GM03348 (cell line): ENCODE results near the gene HOXB8.

Experiments
- DNase-seq: peaks from one replicate; pipeline ENCODE4 v3.0.0; 2012; ENCODE audit warnings: low spot score

Gene HOXB8

DNA sequence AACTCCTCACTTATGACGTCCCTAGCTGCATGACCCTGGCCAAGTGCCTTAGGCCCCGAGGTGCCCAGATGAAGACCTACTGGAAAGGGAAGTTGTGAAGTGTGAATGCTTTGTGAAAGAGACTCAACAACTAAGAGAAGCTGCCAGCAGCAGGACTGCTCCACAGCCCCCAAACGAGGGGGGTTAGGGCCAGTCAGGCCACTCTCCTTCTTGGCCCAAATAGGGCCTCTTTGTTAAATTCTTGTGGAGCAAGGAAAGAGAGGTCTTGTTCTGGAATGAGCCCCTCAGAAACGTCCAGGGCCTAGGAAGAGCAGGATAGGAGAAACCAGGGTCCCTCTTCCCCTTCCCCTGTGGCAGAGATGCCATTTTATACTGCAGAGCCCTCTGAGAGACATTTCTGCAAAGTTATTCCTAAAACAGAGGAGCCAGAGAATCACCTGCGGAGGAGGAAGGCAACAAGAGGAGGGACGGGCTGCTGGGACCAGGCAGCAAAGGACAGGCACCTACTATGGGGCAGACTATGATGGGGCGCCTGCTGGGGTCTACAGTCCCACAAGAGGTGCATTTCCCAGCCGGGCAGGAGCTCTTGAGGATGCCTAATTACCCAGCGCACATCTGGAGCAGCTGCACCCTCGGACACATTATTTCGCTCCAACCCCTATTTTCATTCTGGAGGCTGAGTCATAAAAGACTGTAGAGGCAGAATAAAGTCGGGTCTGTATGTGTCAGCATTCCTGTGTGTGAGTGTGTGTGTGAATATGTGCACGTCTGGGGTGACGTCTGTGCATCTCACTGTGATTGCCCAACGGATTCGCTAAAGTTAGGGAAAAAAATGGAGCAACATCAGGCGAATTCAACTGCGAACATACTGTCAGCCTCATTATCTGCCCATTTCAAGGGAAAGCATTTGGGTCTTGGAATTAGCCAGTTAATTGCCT is 22.5 kb upstream of the HOXB8 start:
- peak; percentile 90 for DNase-seq

DNA sequence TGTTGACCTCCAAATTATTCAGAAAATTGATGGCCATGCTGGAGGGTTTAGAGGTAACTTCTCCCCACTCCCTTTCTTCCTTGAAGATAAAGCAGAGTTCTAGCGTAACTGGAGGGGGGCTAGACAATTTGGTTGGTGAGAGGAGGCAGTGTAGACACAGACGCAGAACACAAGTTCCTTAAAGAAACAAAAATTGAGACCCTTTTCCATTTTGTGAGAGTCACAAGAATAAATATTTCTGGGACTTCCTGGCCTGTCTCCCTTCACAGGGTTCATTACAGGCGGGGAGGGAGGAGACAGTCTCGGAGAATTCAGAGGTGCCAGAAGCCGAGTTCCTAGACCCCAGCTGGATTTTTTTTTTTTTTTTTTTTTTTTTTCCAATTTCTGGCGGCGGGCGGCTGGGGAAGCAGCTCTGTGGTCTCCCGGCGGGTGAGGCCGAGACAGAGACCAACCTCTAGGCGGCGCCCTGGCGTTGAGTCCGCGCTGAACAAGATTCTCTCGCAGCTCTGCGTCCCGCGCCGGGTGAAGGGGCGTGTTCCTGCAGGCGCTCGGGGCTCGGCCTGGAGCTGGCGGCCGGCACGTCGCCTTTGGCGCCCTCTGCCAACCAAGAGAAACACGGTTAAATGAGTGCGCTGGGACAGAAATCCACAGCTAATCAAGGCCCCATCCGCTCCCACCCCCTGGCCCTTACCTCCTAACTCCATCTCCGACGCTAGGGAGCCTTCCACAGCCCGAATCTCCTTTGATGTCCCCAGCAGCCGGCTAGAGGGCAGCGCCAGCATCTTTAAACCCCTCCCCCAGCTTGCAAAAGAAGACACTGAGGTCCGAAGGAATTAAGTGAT is 21.3 kb upstream of the HOXB8 start:
- DNase-seq = peak; percentile 90

DNA sequence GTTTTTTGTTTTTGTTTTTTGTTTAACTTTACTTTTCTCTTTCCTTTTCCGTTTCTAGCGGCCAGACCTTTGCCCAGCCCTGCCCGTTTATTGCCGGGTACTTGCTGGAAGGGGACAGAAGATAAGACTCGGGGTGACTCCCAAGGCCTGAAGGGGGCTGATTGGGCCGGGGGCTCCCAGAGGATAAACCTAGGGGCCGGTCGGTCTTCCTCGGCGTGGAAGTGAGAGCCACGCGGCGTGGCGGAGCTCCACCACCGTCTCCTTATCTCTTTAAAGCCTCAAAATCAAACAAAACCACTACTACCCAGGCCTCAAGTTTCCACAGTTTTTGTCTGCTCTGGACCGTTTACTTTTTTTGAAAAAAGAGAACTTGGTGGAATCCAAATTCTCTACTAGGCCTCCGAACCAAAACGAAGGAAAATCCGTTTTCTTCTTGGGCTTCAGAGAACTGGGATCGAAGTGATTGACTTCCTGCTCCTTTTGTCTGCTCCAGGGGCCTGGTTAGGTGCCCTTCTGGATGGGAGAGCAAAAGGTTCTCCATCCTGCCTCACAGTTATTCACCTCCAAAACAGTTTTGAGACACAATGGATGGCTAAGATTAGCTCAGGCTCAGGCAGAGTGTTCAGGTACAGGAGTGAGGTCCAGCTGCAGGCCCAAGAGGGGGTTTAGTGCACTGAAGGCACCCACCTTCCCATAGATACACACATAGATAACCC is 19.6 kb upstream of the HOXB8 start:
- DNase-seq = no peak

DNA sequence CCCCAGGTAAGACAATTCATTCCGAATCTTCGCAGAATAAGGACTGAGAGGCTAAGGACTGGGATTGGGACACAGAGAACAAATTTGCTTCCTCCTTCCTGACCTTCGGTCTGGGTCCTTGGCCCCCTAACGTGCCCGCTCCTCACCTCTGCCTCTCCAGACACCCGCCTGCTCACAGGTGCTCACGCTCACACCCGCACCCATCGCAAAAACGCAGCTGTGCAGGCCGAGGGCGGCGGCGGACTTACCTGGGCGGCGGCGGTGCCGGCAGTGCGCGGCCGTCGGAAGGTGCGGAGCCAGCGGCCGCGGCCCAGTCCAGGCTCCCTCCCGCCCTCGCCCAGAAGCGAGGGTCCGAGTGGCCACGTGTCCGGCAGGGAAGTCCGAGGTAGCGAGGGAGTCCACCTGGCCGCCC is 18.2 kb upstream of the HOXB8 start:
- no peak for DNase-seq

DNA sequence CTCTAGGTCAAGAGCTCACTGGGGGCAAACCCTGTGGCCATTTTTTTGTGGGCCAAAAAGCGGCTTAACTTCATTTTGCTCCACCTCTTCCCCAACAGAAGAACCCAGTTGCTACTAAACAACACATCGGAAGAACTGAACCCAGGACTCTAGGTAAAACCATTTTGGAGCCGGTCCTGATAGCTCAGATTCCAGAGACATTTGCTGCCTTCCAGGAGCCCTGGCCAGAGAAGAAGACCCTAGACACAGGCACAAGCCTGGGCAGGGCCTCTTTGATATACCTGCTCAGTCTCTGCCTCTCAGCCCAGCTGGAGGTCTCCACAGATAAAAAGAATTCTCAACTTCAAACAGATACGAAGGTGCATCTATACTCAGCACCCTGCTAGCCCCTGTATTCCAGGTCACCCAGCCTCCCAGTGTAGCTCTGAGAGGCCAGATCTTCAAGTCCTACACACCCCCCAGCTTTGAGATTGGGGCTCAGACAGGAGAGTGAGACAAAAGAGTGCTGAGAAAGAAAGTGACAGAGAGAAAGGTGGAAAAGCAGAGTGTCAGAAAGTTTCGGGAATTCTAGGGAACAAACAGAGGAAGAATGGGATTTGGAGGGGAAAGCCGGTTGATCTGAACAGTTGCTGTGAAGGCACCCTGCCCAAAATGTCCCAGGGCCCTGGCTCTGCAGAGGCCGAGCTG is 17.6 kb upstream of the HOXB8 start:
- DNase-seq = no peak

DNA sequence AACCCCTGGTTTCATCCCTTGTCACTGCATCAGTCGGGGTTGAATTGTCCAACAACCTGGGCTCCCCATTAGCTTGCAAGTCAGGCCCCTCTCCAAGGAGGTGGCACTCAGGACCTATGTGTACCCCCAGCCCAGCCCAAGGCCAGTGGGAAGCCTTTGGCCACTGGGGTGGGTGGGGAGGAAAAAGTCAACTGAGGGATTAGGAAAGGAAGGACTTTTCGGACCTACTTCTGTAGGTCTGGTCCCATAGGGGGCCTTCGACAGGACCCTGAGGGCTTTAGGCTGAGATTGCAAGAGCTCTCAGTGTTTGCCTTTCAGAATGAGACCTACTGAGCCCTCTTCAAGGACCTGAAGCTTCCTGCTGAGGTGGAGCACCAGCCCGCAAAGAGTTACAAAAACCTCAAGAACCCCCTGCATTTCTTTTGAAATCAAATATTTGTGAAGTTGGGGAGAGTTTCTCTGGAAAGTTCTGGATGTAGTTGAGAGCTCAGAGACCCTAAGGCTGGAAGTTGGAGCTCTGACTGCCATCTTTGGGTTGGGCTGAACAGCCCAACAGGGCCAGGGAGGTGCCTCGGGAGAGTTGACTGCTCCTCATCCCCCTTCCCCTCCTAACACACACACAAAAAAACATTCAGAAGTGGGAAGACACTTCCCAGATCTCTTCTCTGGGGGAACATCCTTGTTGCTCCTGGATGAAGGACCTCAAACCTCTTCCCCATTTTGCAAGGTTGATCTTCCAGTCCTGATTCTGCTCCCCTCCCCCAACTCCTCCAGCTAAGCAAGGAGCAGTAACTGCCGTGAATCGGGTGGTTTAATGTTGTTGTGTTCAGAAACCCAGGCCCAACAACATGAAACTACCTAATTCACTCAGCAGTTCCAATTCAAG is 16.8 kb upstream of the HOXB8 start:
- DNase-seq = no peak

DNA sequence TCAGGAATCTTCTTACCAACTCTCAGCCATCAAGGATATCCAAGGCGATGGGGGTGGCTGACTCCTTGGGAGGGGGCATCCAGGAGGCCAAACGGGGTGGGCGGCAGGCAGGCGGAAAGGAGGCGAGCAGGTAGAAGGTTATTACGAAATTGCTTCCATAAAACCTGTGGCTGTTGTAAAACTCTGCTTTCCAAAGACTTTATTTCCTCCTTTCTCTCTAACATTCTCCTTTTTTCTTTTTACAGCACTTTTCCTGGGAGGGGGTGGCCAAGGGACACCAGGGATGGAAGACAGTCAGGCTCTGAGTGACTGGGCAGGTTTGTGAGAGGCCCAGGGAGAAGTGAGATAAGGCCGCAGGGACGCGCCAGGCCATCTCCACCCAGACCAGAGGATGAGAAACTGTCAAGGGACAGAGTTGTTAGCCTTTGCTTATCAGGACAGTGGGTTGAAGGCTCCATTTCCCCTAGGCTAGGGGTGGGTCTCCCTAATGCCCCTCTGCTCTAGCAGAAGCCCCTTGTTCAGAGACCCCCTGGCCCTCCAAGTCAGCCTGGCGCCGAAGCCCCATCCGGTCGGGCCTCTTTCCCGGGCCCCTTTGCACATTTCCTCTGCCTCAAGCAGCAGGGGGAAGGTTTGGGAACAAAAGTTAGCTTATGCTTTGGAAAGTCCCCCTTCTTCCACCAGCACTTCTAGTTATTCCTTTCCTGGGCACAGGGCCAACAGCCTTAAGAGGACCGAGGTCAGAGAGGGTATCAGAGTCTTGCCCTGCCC is 16.0 kb upstream of the HOXB8 start:
- DNase-seq = no peak

DNA sequence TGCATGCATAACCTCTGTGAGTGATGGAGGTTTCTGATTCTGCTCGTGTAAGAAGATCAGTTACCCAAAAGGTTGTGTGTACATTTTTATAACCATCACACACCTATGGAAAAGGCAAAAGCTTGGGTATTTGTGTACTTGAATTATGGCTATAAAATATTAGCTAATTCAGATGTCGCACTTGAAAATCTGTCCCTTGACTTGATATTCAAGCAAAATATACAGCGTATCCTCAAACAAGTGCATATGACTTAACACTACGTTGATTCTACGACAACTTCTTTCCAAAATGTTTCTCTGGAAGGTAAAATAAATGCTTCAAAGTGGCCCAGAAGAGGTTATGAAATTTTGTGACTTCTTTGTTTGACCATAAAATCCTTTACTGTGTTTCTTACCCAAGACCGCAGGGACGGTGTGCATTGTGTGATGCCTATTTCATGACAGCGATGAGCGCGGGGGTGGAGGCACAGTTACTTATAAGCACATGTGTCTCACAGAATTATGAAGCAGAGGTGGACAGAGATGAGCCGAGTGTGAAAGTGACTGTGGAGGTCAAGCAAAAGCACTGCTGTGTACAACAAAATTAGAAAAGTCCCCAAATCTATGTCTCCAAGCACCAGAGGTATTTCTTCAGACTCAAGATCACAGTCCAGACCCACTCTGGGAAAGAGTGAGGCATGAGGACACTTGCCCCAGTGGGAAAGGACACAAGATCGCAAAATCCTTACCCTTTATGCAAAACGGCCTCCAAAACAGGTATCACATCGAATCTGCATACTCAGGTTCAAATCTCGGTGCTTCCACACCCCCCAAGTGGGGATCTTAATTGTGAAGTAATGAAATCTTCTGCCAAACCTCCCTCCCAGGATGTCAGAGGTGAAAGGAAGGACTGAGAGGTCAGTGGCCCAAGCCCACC is 15.2 kb upstream of the HOXB8 start:
- DNase-seq = no peak

DNA sequence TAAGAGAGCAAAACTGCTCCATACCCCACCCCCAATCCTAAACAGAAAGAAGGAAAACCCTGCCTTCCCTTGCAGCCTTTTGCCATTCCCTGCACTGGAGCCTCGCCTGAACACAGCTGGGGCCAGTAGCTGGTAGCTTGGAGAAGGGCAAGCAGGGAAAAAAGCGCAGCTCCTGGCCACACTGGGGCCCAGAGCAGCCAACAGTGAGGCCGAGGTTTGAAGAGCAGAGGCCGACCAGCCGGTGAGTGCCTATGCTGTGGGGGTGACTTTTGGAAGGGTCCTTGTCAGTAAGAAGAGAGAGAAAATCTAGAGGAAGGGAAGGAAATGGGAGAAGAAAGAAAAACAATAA is 14.3 kb upstream of the HOXB8 start:
- DNase-seq = no peak

DNA sequence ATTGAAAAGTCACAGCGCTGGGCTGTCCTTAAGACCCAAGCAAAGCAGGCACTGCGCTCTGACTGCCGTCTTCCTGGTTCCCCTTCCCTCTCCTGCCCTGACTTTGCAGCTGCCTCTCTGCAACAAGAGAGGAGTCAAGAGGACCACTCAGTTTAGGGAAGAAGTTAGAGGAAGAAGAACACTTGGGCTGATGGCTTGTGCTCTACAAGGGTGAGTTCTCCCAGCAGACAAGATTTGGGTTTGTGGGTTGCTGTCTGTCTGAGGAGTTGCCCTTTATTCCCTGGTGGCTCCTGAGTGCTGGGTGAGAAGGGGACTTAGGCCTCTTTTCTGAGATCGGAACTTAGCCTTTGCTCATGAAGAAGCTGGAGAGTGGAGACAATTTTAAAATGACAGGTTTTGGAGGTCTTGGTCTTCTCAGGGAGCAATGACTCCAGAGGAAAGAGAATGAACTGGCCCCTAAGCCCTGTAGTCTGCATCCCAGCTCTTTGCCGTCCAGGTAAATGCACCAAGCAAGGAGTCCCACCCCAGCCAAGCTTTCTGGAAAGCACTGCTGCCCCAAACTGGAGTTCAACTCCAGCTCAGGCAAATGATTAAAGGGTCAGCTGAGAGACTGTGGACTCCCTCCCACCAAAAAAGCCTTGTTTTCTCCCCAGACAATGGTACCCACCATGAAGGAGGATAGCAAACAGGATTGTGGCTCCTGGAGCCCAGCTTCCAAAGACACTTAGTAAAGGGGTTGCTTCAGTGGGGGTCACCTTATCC is 13.7 kb upstream of the HOXB8 start:
- DNase-seq = no peak

DNA sequence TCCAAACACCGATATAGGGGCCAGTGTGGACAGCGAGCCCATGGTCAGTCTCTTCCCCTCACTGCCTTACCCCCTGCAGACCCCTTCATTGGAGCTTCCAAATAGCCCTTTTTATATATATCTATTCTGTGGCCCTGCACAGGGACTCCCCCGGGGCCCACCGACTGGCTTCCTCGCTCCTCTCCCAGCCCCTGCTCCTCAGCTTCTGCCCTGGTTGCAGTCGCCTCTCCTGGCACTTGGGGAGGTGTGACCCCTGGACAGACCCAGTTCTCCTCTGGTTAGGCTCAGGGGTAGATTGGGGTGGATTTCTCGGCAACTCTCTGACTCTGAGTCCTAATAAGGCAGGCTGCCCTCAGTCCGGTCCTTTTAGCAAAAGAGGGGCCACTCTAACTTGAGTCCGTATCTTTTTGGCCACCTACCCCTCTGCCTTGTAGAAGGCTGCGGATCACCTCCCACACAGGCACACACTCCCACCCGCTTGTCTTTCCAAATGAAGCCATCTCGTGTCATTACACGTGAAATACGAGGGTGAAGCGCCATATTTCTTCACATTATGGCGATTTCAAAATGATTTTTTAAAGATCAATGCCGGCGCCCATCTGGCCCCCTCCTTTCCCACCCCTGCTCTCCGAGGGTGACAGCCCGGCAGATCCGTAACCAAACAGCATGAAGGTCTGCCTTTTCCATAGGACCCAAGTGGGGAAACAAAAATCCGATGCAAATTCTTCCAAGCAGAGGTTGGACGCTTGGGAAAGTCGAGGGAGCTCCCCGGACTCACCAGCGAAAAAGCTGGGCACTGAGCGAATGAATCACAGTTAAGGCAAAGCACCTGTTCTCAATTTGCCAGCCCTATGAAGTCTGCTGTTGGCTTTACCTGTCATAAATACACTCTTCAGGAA is 12.8 kb upstream of the HOXB8 start:
- DNase-seq = no peak

DNA sequence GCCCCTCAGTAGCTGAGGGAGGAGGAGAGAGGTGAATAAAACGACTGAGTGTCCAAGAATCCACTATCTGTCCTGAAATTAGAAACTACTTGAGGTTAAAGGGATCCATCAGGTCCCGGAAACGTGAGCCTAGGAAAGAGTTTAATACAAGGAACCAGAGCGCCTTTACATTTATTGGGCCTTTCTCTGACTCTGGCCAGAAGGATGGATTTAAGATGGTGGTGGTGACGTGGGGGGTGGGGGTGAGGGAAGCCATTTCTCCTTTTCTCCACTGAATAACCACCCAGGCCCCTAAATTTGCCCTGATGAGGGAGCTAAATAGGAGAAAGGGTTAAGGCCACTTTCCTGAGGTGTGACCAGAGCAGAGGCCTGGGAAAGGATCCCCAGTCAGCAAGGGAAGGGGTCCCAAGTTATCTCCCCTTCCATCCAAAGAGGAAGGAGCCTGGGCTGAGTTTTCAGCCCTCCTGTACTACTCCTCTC is 12.1 kb upstream of the HOXB8 start:
- no peak for DNase-seq

DNA sequence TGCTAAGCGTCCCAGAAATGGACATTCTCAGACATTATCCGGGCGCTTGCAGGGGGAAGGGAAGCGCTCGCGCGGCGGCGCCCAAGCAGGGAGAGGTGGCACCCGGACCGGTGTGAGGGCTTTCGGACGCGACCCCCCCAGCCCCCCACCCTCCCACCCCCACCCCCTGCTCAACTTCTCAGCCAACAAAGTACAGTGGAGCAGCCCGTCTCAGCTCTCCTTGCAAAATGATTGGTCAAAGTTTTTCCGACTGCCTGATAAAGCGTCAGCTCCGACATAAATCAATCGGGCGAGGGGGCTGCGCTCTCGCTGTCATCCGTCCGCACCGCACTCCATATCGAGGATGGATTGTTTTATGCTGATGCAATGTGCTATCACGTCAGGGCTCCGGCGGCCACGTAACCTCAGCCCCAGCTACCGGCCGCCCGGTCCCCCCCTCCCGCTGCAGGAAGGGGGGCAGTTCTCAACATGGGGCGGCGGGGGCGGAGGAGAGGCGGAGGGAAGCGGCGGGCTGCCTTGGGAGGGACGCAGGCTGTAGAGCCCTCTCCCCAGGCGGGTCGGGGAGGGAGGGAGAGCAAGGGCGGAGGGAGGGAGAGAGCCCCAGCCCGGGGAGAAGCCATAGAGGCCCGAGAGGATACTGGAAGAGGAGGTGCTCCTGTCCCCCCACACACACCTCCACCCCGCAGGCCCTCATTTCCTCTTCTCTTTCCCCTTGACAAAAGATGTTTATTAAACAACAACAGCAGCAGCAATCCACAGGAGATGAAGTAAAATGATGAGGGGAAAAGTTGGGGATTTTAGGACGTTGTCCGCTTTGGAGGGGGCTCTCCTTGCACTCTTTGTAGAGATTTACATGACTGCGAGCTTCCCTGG is 11.4 kb upstream of the HOXB8 start, which contains the start of gene HOXB9:
Gene HOXB9 (minus strand): TSS at position 114 of the 873 bp plus-strand sequence. CDS start 89 bp downstream, at position 25.
- peak; percentile 90 for DNase-seq

DNA sequence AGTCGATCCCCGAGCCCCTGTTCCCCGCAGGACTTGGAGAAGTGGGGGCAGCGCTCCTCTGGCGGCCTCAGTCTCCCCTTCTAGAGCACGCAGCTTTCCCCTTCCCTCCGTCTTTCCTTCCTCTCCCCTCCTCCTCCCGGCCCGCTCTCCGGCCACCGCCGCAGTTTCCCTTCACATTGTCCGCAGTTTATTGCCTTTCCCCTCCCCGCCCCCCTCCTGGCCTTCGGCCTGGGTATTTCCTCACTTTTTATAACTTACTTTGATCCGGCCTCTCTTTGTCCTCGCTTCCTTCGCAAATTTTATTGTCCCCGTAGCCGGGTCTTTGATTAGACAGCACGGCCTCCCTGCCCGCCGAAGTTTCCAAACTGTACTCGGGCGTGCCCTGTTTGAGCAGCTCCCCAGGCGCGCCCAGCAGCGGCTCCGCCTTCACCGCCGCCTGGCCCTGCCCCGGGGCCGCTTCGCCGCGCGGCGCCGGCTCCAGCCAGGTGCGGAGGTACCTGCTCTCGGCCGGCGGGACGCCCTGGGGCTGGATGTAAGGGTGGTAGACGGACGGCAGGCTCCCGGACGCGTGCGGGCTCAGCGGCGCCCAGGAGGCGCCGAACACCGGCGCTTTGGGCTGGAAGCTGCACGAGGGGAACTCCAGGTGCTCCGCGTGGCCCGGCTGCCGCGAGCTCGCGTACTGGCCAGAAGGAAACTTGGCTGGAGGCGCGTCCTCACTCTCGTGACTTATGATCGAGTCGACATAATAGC is 10.6 kb upstream of the HOXB8 start:
- peak; percentile 82 for DNase-seq
